ENCODE measurements around the gene PRAMEF27.
"Not testable (repeated sequence)": the region's sequence is repeated elsewhere in the genome, so short reads cannot be mapped to it uniquely, and the experiment has no call there.

The PRAMEF27 gene

GRCh38 chr1:13056475-13056874 is at the start of gene PRAMEF27:
PRAMEF27 (minus strand) TSS chr1:13056575; CDS start chr1:13053659, 2,916 bp downstream.
- not testable (repeated sequence) for DNase-seq (ENCODE audit: low read depth)

DNA sequence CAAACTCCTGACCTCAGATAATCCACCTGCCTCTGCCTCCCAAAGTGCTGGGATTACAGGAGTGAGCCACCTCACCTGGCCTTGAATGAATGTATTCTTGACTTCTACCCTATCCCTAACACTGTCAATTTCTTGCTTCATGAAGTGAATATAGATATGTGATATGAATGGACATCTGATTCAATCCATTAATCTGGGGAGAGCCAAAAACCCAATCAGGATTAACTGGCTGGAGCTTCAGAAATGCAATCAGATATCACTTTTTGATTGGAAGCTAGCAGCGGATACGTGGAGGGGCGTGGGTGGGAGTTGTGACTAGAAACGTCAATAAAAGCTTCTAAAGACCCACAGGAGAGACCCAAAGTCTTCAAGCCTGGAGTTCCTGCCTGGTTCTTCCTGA is 14.1 kb upstream of the PRAMEF27 start, which contains the start of gene PRAMEF25:
PRAMEF25 (plus strand) TSS at position 301 of the 400 bp plus-strand sequence. CDS start 2,920 bp downstream, outside the sequence.
- not testable (repeated sequence) for DNase-seq (ENCODE audit: low read depth)

GRCh38 chr1:13019846-13020245 is 36.5 kb downstream of the PRAMEF27 start:
- not testable (repeated sequence) for DNase-seq (ENCODE audit: low read depth)

GRCh38 chr1:13011932-13012331 is 44.4 kb downstream of the PRAMEF27 start:
- DNase-seq (ENCODE audit: low read depth): not testable (repeated sequence)

DNA sequence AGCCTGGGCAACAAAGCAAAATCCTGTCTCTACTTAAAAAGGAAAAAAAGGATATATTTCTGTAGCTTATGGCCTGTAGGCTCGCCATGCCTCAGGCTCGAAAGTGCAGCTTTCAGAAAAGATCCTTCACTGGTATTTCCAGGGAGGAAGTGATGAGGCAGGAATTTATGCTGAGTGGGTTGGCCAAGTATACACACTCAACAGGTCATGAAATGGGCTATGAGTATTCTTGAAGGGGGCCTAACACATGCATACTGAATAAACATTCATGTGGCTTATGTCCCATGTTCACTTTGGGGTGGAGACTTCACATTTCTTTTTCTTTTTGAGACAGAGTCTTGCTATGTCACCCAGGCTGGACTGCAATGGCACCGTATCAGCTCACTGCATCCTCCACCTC is 47.0 kb downstream of the PRAMEF27 start:
- not testable (repeated sequence) for DNase-seq (ENCODE audit: low read depth)

- DNase-seq (ENCODE audit: low read depth): not testable (repeated sequence)
Observed at GRCh38 chr1:13005732-13006131, 50.6 kb downstream of the PRAMEF27 start.
